Stimulated activated CD4-positive, alpha-beta T cell treated with anti-CD3 and anti-CD28 coated beads, TNF-alpha, amount 100 ng/mL, for 1 hour (primary cell): Measurements from ENCODE around the gene PCK1.

Source experiments
- DNase-seq, 3 donors: peaks; one replicate each; pipeline ENCODE4 v3.0.0-alpha.2; 2020; ENCODE audit warnings: low read depth in 3 of 3, low spot score in 1 of 3

The PCK1 gene

GRCh38 chr20:57559658-57560553 lies 1.0 kb upstream of the PCK1 start:
- no peak for DNase-seq

GRCh38 chr20:57561356-57562279 lies 708 bp downstream of the PCK1 start:
- DNase-seq = no peak

DNA sequence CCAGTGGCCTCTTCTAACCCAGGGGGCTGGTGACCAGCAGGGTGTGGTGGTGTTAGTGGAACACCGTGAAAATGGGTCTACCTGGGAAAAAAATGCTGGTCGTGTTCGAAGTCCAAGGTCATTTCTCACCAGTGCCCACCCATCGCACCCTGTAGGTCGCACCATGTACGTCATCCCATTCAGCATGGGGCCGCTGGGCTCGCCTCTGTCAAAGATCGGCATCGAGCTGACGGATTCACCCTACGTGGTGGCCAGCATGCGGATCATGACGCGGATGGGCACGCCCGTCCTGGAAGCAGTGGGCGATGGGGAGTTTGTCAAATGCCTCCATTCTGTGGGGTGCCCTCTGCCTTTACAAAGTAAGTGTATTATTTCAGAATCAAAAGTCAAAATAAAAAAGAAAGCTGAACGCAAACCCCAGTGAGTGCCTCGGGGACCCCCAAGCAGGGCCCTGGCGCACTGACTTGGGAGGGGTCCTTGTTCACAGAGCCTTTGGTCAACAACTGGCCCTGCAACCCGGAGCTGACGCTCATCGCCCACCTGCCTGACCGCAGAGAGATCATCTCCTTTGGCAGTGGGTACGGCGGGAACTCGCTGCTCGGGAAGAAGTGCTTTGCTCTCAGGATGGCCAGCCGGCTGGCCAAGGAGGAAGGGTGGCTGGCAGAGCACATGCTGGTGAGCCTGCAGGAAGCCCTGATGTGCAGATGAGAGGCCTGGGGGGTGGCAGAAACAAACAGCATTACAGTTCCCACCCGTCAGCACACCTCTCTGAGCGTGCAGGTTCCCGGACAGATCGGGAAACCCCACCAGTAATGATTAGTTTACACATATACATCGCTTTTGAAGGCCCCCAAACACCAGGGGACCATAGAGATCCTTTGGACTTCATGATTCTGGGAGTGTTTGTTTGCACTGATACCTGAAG lies 1.9 kb downstream of the PCK1 start:
- DNase-seq = no peak

DNA sequence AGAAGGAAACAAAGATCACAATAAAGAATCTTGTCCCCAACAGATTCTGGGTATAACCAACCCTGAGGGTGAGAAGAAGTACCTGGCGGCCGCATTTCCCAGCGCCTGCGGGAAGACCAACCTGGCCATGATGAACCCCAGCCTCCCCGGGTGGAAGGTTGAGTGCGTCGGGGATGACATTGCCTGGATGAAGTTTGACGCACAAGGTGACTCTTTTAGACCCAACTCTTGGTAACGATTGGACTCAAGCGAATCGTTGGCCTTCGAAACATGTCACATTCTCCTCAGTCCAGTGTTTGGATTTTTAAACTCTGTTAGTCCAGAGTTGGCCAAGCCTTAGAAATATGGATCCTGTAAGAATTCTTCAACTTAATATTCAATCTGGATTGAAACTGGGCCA lies 2.6 kb downstream of the PCK1 start:
- no peak for DNase-seq

- no peak for DNase-seq
Measured at GRCh38 chr20:57564180-57564802, 3.4 kb downstream of the PCK1 start.

DNA sequence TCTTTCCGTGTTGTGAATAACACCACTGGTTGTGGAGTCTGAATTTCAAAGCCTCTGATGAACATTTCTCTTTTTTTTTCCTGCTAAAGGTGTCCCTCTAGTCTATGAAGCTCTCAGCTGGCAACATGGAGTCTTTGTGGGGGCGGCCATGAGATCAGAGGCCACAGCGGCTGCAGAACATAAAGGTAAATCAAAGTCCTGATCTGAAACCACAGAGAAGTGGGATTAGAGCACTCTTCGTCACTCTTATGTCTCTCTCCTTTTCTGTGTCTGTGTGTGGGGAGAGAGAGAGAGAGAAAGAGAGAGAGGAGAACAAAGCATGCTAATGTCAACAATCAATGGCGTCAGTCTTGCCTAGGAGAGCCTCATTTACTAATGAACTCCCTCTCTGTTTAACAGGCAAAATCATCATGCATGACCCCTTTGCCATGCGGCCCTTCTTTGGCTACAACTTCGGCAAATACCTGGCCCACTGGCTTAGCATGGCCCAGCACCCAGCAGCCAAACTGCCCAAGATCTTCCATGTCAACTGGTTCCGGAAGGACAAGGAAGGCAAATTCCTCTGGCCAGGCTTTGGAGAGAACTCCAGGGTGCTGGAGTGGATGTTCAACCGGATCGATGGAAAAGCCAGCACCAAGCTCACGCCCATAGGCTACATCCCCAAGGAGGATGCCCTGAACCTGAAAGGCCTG lies 4.2 kb downstream of the PCK1 start:
- no peak for DNase-seq

GRCh38 chr20:57566399-57566798 lies 5.5 kb downstream of the PCK1 start:
- DNase-seq = no peak

GRCh38 chr20:57566803-57567459 lies 6.0 kb downstream of the PCK1 start:
- no peak for DNase-seq

DNA sequence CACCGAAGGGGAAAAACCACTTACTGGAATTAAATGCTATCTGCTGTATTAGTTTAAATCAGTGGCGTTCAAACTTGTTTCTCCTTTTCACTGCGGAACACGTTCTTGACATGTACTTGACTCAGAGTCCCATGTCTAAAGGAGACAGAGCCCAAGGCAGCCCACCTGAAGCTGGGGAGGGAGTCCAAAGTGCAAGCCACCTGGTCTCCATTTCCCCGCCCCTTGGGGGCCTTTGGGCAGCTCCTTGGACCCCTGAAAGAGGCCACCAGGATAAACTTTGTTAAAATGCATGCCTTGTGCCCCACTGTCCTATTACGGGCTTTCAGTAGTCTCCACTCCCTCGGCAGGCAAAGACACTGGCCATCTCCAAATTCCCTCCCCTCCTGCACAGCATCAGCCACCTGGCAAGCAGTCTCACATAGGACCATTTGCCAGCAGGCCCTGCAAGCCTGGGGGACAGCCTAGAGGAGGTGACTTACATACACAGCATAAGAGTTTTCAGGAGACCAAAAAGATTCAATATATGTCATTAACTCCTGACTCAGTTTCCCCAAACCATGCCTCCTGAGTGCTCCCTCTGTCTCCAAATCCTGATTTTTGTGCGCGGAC lies 6.7 kb downstream of the PCK1 start:
- DNase-seq = no peak

- no peak for DNase-seq
Measured at GRCh38 chr20:57568088-57568896, 7.4 kb downstream of the PCK1 start.

DNA sequence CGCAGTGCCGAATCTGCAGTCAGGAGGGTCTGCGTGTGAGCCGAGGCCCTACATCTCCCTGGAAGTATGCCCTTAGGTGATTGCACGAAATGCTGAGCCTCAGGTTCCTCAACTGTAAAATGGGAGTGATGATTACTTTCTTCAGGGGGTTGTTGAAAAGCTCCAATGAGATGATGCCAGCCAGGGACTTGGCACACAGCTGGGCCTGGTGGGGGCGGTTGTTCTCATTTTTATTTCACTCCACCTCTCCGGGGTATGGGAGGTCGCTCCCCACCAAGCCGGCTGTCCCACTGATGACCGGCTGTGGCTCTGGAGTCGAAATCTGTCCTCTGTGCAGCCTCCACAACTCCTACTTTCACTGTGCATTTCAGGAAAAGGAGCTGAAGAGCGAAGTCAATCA lies 8.1 kb downstream of the PCK1 start:
- no peak for DNase-seq

- no peak for DNase-seq
Measured at GRCh38 chr20:57570145-57570850, 9.4 kb downstream of the PCK1 start.

- DNase-seq = no peak
Measured at GRCh38 chr20:57570920-57571319, 10.0 kb downstream of the PCK1 start.

- no peak for DNase-seq
Measured at GRCh38 chr20:57571782-57572416, 11.0 kb downstream of the PCK1 start.

GRCh38 chr20:57573242-57573641 lies 12.3 kb downstream of the PCK1 start:
- DNase-seq = no peak

- DNase-seq = no peak
Measured at GRCh38 chr20:57573894-57574293, 13.0 kb downstream of the PCK1 start.

DNA sequence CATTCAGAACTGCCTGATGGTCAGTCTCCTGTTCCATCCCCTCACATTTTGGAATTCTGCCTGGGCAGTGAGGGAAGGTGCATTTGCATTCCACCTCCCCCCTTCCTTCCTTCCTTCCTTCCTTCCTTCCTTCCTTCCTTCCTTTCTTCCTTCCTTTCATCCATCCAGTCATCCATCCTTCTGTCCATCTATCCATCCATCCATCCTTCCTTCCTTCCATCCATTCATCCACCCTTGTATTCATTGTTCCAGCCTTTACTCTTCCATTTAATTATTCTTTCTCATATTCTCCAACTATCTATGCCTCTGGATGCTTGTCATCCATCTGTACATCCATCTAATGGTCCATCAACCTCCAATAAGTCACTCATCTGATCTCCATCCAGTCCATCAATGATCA lies 14.0 kb downstream of the PCK1 start:
- DNase-seq = no peak
